CD14-positive monocyte (primary cell): ENCODE results near the gene NR2F6. TPM values are rescaled to one million over a fixed set of nuclear protein-coding genes. Genes with fewer than 3 reads are reported as not detected.

Experiments used
- DNase-seq, 3 donors: peaks; one replicate each; pipeline ENCODE4 v3.0.0-alpha.2; 2011 to 2022
- H2AFZ ChIP-seq: 2 replicates; pipeline ENCODE4 v1.6.0; 2012; ENCODE audit warnings: mild to moderate bottlenecking, low read depth, low read length, inconsistent platforms; ENCODE audit not compliant: insufficient read depth, poor library complexity, severe bottlenecking
- H3K27ac ChIP-seq, 2 donors: 1 replicate in 1 of 2; 2 replicates in 1 of 2; pipeline ENCODE4 v1.5.1; 2012 to 2013; ENCODE audit warnings: low read length in 2 of 2, control low read depth in 1 of 2, inconsistent platforms in 1 of 2, low read depth in 1 of 2, mild to moderate bottlenecking in 1 of 2
- H3K27me3 ChIP-seq, 2 donors: one replicate each; pipeline versions ENCODE4 v1.6.0 to v1.6.1; 2011 to 2013; ENCODE audit warnings: low read length in 2 of 2; ENCODE audit not compliant: control insufficient read depth in 2 of 2, insufficient read depth in 2 of 2
- H3K36me3 ChIP-seq, 2 donors: replicated peaks in 1 of 2; 1 replicate in 1 of 2; 2 replicates in 1 of 2; pipeline versions ENCODE4 v1.5.1 to v1.6.1; 2012 to 2013; ENCODE audit warnings: low read length in 2 of 2, control low read depth in 1 of 2, inconsistent platforms in 1 of 2, mild to moderate bottlenecking in 1 of 2; ENCODE audit not compliant: insufficient read depth in 2 of 2, control insufficient read depth in 1 of 2
- H3K4me1 ChIP-seq, 2 donors: 1 replicate in 1 of 2; 2 replicates in 1 of 2; pipeline versions ENCODE4 v1.5.1 to v1.6.1; 2012 to 2013; ENCODE audit warnings: low read length in 2 of 2, control low read depth in 1 of 2, inconsistent platforms in 1 of 2, mild to moderate bottlenecking in 1 of 2, moderate library complexity in 1 of 2; ENCODE audit not compliant: insufficient read depth in 2 of 2, control insufficient read depth in 1 of 2
- H3K4me2 ChIP-seq: replicated peaks from 2 replicates; pipeline ENCODE3; 2012; ENCODE audit warnings: low read length, moderate library complexity, mild to moderate bottlenecking; ENCODE audit not compliant: poor library complexity, severe bottlenecking; ENCODE audit errors: extremely low read depth
- H3K4me3 ChIP-seq, 3 experiments: fragments of 200-600 bp in 1 of 3; sonication (generic) in 1 of 3; replicated peaks in 1 of 3; 1 replicate in 2 of 3; 2 replicates in 1 of 3; pipeline ENCODE4 v1.5.1; 2011 to 2013; ENCODE audit warnings: low read length in 3 of 3, mild to moderate bottlenecking in 3 of 3, control low read depth in 2 of 3, low read depth in 2 of 3, inconsistent platforms in 1 of 3, moderate library complexity in 1 of 3
- H3K79me2 ChIP-seq: 2 replicates; pipeline ENCODE4 v1.6.0; 2012; ENCODE audit warnings: mild to moderate bottlenecking, control low read depth, inconsistent platforms, low read length, moderate library complexity; ENCODE audit not compliant: insufficient read depth
- H3K9ac ChIP-seq: 2 replicates; pipeline ENCODE4 v1.6.0; 2017; ENCODE audit warnings: low read length, mild to moderate bottlenecking; ENCODE audit not compliant: insufficient read depth, poor library complexity, severe bottlenecking
- H3K9me3 ChIP-seq, 2 donors: replicated peaks in 1 of 2; 1 replicate in 1 of 2; 2 replicates in 1 of 2; pipeline versions ENCODE4 v1.5.1 to v1.6.1; 2012 to 2013; ENCODE audit warnings: low read length in 2 of 2, control low read depth in 1 of 2; ENCODE audit not compliant: control insufficient read depth in 1 of 2, insufficient read depth in 1 of 2
- H4K20me1 ChIP-seq: 2 replicates; pipeline ENCODE4 v1.6.0; 2012; ENCODE audit warnings: mild to moderate bottlenecking, low read length, control low read depth, moderate library complexity; ENCODE audit not compliant: insufficient read depth
- H3K27ac Mint-ChIP-seq, 7 donors: one replicate each; pipeline ENCODE4 v1.8.0; 2020; ENCODE audit warnings: mild to moderate bottlenecking in 7 of 7, mixed read lengths in 7 of 7, moderate library complexity in 6 of 7, inconsistent platforms in 2 of 7
- H3K27me3 Mint-ChIP-seq, 3 donors: one replicate each; pipeline ENCODE4 v1.8.0; 2021 to 2022; ENCODE audit warnings: low read depth in 3 of 3, mild to moderate bottlenecking in 3 of 3, mixed read lengths in 3 of 3, moderate library complexity in 3 of 3, inconsistent platforms in 1 of 3
- H3K36me3 Mint-ChIP-seq, 2 donors: one replicate each; pipeline ENCODE4 v1.8.0; 2020; ENCODE audit warnings: mixed read lengths in 2 of 2, inconsistent platforms in 1 of 2, mild to moderate bottlenecking in 1 of 2
- H3K4me1 Mint-ChIP-seq: one replicate; pipeline ENCODE4 v1.8.0; 2020; ENCODE audit warnings: mild to moderate bottlenecking, mixed read lengths
- H3K4me3 Mint-ChIP-seq, 2 donors: one replicate each; pipeline ENCODE4 v1.8.0; 2020; ENCODE audit warnings: mild to moderate bottlenecking in 2 of 2, mixed read lengths in 2 of 2, moderate library complexity in 1 of 2
- H3K9me3 Mint-ChIP-seq, 7 donors: one replicate each; pipeline ENCODE4 v1.8.0; 2020 to 2022; ENCODE audit warnings: mixed read lengths in 7 of 7, mild to moderate bottlenecking in 6 of 7, moderate library complexity in 6 of 7, inconsistent platforms in 2 of 7
- WGBS: methylation state at CpG from one replicate; pipeline ENCODE4 v1.1.5; 2013; ENCODE audit warnings: missing lambda C conversion rate; ENCODE audit not compliant: insufficient coverage; 5-methylcytosine and 5-hydroxymethylcytosine counted together
- intact Hi-C, 2 donors: fragments of 100-400 bp; cut with micrococcal nuclease; formaldehyde crosslinking; loops; one replicate each; pipeline versions ENCODE4 v1.15.0 to v1.15.1; 2023
- polyA plus RNA-seq, 3 donors: library from polyadenylated mRNA; depleted of rRNA in 1 of 3; unstranded in 2 of 3; stranded (reverse) in 1 of 3; fragments of 300-500 nt in 2 of 3; fragments of >200 nt in 1 of 3; fragmentation: Illumina TruSeq in 2 of 3; gene quantifications; 1 replicate in 2 of 3; 2 replicates in 1 of 3; pipeline ENCODE4 v1.2.3, GENCODE V29; 2012 to 2021
- TF ChIP-seq, protein P1 (sequence below): fragments of 200-600 bp; IDR thresholded peaks from one replicate; pipeline ENCODE4 v1.8.0; 2022; ENCODE audit warnings: antibody characterized with exemption, mild to moderate bottlenecking

NR2F6 gene
- polyA plus RNA-seq, 3 donors = 0.87 to 5.1 (median 1.7) TPM

DNA sequence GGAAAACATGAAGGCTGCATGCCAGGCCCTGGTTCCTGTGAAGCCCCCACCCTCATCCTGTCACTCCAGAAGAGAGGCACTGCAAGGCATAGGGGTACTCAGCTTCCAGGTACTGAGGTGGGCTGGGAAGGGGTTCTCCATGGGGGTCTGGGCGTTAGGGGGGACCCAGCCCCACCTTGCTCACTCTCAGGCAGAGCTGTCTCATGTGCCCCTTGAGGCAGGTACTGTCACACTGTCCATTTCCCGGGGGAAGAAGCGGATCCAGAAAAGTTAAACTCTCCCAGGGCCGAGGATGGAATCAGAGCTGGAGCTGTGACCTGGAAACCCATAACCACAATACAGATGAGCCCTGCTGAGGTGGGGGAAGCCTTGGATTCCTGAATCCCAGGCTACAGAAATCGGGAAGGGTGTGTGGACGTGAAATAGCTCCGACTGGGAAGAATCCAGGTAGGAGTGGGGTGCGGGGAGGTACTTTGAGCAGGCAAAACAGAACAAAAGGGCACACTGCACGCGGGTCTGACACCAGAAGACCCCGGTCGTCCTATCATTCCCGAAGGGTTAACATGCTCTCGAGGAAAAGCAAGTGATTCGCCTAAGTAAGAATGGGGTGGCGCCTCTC, 31.1 kb downstream of the NR2F6 start:
- no peaks in the 10 kb centered on the region for H3K27me3 ChIP-seq
- Mint-ChIP-seq H3K4me3 (peak overlapping the region; percentile 81 to 87), H3K9me3 (no peaks in the 10 kb centered on the region), H3K27me3 (peaks cover 0 to 1% (median 0%) of the 10 kb centered on the region in 3 donors), H3K4me1 (peaks cover 14% of the 10 kb centered on the region), H3K36me3 (peaks cover 42 to 63% of the 10 kb centered on the region in 2 donors), H3K27ac (peak overlapping the region; percentile 84 to 96 (median 95))
- H3K36me3 ChIP-seq = peaks cover 43 to 62% of the 10 kb centered on the region in 2 donors
- H3K9me3 ChIP-seq = no peaks in the 10 kb centered on the region
- H3K27ac ChIP-seq = peak overlapping the region; percentile 86 to 94
- H3K4me1 ChIP-seq = peaks cover 15 to 18% of the 10 kb centered on the region in 2 donors
- peak overlapping the region; percentile 81 for H3K9ac ChIP-seq
- no peak for DNase-seq
- TF ChIP-seq, protein P1, sequence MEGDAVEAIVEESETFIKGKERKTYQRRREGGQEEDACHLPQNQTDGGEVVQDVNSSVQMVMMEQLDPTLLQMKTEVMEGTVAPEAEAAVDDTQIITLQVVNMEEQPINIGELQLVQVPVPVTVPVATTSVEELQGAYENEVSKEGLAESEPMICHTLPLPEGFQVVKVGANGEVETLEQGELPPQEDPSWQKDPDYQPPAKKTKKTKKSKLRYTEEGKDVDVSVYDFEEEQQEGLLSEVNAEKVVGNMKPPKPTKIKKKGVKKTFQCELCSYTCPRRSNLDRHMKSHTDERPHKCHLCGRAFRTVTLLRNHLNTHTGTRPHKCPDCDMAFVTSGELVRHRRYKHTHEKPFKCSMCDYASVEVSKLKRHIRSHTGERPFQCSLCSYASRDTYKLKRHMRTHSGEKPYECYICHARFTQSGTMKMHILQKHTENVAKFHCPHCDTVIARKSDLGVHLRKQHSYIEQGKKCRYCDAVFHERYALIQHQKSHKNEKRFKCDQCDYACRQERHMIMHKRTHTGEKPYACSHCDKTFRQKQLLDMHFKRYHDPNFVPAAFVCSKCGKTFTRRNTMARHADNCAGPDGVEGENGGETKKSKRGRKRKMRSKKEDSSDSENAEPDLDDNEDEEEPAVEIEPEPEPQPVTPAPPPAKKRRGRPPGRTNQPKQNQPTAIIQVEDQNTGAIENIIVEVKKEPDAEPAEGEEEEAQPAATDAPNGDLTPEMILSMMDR = no peak
- H3K4me2 ChIP-seq = peak overlapping the region; percentile 81
- H4K20me1 ChIP-seq = peaks cover 9% of the 10 kb centered on the region
- 20% methylated on average over 7 of the region's 16 CpGs for WGBS
- no peaks in the 10 kb centered on the region for H3K79me2 ChIP-seq
- intact Hi-C loops = loop anchor here in 1 of 2 donors (1.0 kb wide), 1 partner anchor 12 kb away; the partner anchor contains the start of gene OCEL1
- peak overlapping the region; percentile 49 to 79 (median 79) for H3K4me3 ChIP-seq
- peak overlapping the region; percentile 79 for H2AFZ ChIP-seq

DNA sequence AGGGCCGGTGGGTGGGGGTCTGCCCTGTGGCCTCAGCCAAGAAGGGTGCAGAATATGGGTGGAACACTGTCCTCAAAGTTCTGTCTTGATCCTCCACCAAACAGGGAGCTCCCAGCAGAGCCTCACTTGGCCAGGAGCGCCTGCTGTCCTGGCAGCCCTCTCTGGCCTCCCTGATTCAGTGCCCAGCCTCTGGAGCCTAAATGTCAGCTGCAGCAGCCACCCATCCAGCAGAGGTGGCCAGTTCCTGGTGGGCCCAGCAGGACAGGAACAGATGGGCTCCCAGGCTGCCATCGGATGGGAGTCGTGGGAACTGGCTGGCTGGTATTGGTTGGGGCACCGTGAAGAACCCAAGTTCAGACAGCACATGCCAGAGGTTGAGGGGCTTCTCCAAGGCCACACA, 32.4 kb downstream of the NR2F6 start:
- Histone ChIP-seq H3K9me3 (no peaks in the 10 kb centered on the region), H2AFZ (no peak overlapping the region), H4K20me1 (peaks cover 20% of the 10 kb centered on the region), H3K4me1 (peaks cover 12 to 16% of the 10 kb centered on the region in 2 donors), H3K4me3 (no peak overlapping the region), H3K27me3 (no peaks in the 10 kb centered on the region), H3K79me2 (no peaks in the 10 kb centered on the region), H3K4me2 (no peak overlapping the region), H3K27ac (no peak overlapping the region), H3K9ac (no peak overlapping the region), H3K36me3 (peaks cover 54 to 69% of the 10 kb centered on the region in 2 donors)
- Mint-ChIP-seq H3K36me3 (peaks cover 49 to 67% of the 10 kb centered on the region in 2 donors), H3K27ac (peak overlapping the region in 1 of 7 donors; percentile 45), H3K4me1 (peaks cover 14% of the 10 kb centered on the region), H3K9me3 (peaks cover 0 to 2% (median 0%) of the 10 kb centered on the region in 7 donors), H3K4me3 (no peak overlapping the region), H3K27me3 (peaks cover 0 to 4% (median 0%) of the 10 kb centered on the region in 3 donors)
- TF ChIP-seq, protein P1 = no peak
- intact Hi-C loops = no loop called here
- 93% methylated on average over 4 of the region's 5 CpGs for WGBS
- no peak for DNase-seq
